CD8-positive, alpha-beta memory T cell (primary cell): Measurements from ENCODE around the gene GUCA1A. TPM values are rescaled to one million over a fixed set of nuclear protein-coding genes. Genes with fewer than 3 reads are reported as not detected.
A peak's percentile ranks its signal among the peaks of the same experiment; 100 is the strongest.

Experiments used
- CTCF ChIA-PET: fragments of 350-600 bp; sonication (Branson Sonifier 250); formaldehyde crosslinking; loops from one replicate; lab custom pipeline; 2021; ENCODE audit warnings: antibody characterized with exemption; lab: Charles Lee
- POLR2A ChIA-PET: fragments of 350-600 bp; sonication (Branson Sonifier 250); formaldehyde crosslinking; loops from one replicate; lab custom pipeline; 2021; ENCODE audit warnings: antibody characterized with exemption; lab: Charles Lee
- DNase-seq, 5 donors: peaks; one replicate each; pipeline versions ENCODE4 v3.0.0 to v3.0.0-alpha.2; 2020 to 2022; ENCODE audit warnings: mixed read lengths in 1 of 5
- H3K27ac ChIP-seq: one replicate; pipeline ENCODE4 v1.7.0; 2013; ENCODE audit warnings: low read depth, mild to moderate bottlenecking, low read length, moderate library complexity
- H3K27me3 ChIP-seq: 2 replicates; pipeline ENCODE4 v1.7.0; 2013; ENCODE audit warnings: low read length, mild to moderate bottlenecking; ENCODE audit not compliant: insufficient read depth, poor library complexity, severe bottlenecking
- H3K36me3 ChIP-seq: 2 replicates; pipeline ENCODE4 v1.7.0; 2013; ENCODE audit warnings: mild to moderate bottlenecking, low read length, moderate library complexity; ENCODE audit not compliant: insufficient read depth
- H3K4me1 ChIP-seq: 2 replicates; pipeline ENCODE4 v1.7.0; 2013; ENCODE audit warnings: mild to moderate bottlenecking, low read length, moderate library complexity; ENCODE audit not compliant: insufficient read depth
- H3K4me3 ChIP-seq: 2 replicates; pipeline ENCODE4 v1.7.0; 2013; ENCODE audit warnings: mild to moderate bottlenecking, low read length
- H3K9me3 ChIP-seq: 2 replicates; pipeline ENCODE4 v1.7.0; 2013; ENCODE audit warnings: mild to moderate bottlenecking, low read length
- H3K27ac Mint-ChIP-seq, 8 donors: one replicate each; pipeline ENCODE4 v1.8.0; 2020 to 2021; ENCODE audit warnings: mixed read lengths in 8 of 8, mild to moderate bottlenecking in 6 of 8, inconsistent platforms in 3 of 8, moderate library complexity in 3 of 8
- H3K27me3 Mint-ChIP-seq, 2 donors: one replicate each; pipeline ENCODE4 v1.8.0; 2020 to 2021; ENCODE audit warnings: mixed read lengths in 2 of 2, mild to moderate bottlenecking in 1 of 2, moderate library complexity in 1 of 2
- H3K36me3 Mint-ChIP-seq, 3 donors: one replicate each; pipeline ENCODE4 v1.8.0; 2020 to 2021; ENCODE audit warnings: mixed read lengths in 3 of 3, inconsistent platforms in 1 of 3, mild to moderate bottlenecking in 1 of 3
- H3K4me1 Mint-ChIP-seq, 3 donors: one replicate each; pipeline ENCODE4 v1.8.0; 2020 to 2021; ENCODE audit warnings: mixed read lengths in 3 of 3, inconsistent platforms in 1 of 3, mild to moderate bottlenecking in 1 of 3
- H3K4me3 Mint-ChIP-seq, 7 donors: one replicate each; pipeline ENCODE4 v1.8.0; 2020 to 2021; ENCODE audit warnings: mixed read lengths in 7 of 7, mild to moderate bottlenecking in 6 of 7, moderate library complexity in 4 of 7, inconsistent platforms in 2 of 7
- H3K9me3 Mint-ChIP-seq, 5 donors: one replicate each; pipeline ENCODE4 v1.8.0; 2020 to 2022; ENCODE audit warnings: mixed read lengths in 5 of 5, mild to moderate bottlenecking in 3 of 5, moderate library complexity in 2 of 5, inconsistent platforms in 1 of 5
- polyA plus RNA-seq: library from polyadenylated mRNA; unstranded; fragments of 300-500 nt; fragmentation: Illumina TruSeq; gene quantifications from one replicate; pipeline ENCODE4 v1.2.3, GENCODE V29; 2021
- total RNA-seq, 2 experiments: library from RNA; stranded (reverse); gene quantifications; one replicate each; pipeline ENCODE4 v1.2.3, GENCODE V29; 2021

The GUCA1A gene
- total and polyA plus RNA-seq, 3 experiments from 2014 or later: not detected

DNA sequence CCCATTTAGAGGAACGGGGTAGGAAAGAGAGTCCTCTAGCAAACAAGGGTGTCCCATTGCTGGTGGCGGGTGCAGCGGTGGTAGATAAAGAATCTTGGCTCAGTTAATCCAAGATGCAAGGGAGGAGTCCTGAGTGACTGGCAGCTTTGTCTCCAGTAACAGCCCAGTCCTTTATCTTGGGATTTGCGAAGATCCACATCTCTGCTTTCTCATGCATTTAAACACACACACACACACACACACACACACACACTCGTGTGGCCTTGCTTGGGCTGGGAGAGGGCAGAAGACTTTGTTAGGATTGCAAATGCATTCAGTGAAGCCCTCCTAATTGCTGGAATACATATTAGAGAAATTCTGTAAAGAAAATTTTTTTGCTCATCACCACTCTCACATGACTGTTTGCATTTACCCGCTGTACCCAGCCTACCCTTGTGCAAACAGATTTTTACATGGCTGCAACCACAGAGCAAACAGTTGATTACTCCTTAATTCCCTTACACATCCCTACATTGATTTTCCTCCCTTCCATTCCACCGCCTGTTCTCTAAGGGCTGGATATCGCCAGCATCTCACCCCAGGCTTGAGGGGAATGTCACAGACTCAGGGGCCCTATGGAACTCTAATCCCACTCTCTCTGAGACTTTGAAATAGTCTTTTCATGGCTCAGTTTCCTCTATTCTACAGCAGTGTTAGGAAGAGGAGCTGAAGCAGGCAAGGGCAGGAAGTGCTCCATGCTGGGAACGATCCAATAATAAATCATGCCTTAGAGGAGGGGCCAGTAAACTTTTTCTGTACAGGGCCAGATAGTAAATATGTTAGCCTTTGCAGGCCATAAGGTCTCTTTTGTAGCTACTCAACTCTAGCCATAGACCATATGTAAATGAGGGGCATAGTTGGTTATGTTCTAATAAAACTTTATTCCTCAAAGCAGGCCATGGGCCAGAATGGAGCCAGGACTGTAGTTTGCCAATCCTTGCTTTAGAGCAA lies 34.2 kb upstream of the GUCA1A start:
- ChIA-PET POLR2A (no interaction called here), CTCF (no interaction called here)
- Histone ChIP-seq H3K4me1 (no peaks in the 10 kb centered on the region), H3K27ac (no peak overlapping the region), H3K9me3 (no peaks in the 10 kb centered on the region), H3K36me3 (no peaks in the 10 kb centered on the region), H3K27me3 (no peaks in the 10 kb centered on the region), H3K4me3 (no peak overlapping the region)
- no peak overlapping the region for H3K4me3 Mint-ChIP-seq
- no peak for DNase-seq
- no peaks in the 10 kb centered on the region for H3K9me3 Mint-ChIP-seq
- peaks cover 6 to 13% (median 9%) of the 10 kb centered on the region in 3 donors for H3K4me1 Mint-ChIP-seq
- H3K27me3 Mint-ChIP-seq: peaks cover 20 to 29% of the 10 kb centered on the region in 2 donors
- no peak overlapping the region for H3K27ac Mint-ChIP-seq
- H3K36me3 Mint-ChIP-seq: no peaks in the 10 kb centered on the region

DNA sequence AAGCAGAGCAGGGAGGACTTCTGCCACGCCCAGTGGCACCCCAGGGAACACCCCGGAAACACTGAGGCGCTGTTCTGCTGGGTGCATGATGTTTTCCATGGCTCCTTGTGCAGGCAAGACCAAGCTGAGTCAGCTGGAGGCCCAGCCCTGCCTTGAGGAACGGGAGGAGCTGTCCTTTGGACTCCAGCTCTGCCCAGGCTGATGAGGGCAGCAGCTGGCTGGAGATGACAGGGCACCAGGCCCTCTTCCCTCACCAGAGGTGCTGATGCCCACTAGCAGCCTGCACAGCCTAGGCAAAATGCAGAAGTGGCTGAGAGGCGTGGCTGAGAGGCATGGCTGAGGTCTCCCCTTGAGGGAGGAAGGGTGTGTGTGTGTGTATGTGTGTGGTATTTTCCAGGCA lies 33.1 kb upstream of the GUCA1A start:
- H3K4me1 Mint-ChIP-seq: peaks cover 6 to 13% (median 9%) of the 10 kb centered on the region in 3 donors
- no peaks in the 10 kb centered on the region for H3K9me3 Mint-ChIP-seq
- ChIA-PET CTCF (no interaction called here), POLR2A (no interaction called here)
- H3K4me3 Mint-ChIP-seq: peak overlapping the region in 1 of 7 donors; percentile 27
- no peak overlapping the region for H3K27ac ChIP-seq
- peaks cover 20 to 31% of the 10 kb centered on the region in 2 donors for H3K27me3 Mint-ChIP-seq
- no peaks in the 10 kb centered on the region for H3K36me3 Mint-ChIP-seq
- no peak for DNase-seq
- no peak overlapping the region for H3K4me3 ChIP-seq
- no peaks in the 10 kb centered on the region for H3K36me3 ChIP-seq
- no peaks in the 10 kb centered on the region for H3K4me1 ChIP-seq
- no peaks in the 10 kb centered on the region for H3K27me3 ChIP-seq
- H3K27ac Mint-ChIP-seq: no peak overlapping the region
- no peaks in the 10 kb centered on the region for H3K9me3 ChIP-seq

- CTCF ChIA-PET: no interaction called here
- Mint-ChIP-seq H3K4me1 (peaks cover 6 to 13% (median 9%) of the 10 kb centered on the region in 3 donors), H3K9me3 (no peaks in the 10 kb centered on the region), H3K36me3 (no peaks in the 10 kb centered on the region), H3K4me3 (peak overlapping the region in 3 of 7 donors; percentile 4 to 7 (median 5)), H3K27ac (no peak overlapping the region), H3K27me3 (peaks cover 20 to 35% of the 10 kb centered on the region in 2 donors)
- H3K27ac ChIP-seq: no peak overlapping the region
- no peak overlapping the region for H3K4me3 ChIP-seq
- H3K4me1 ChIP-seq: no peaks in the 10 kb centered on the region
- no peaks in the 10 kb centered on the region for H3K36me3 ChIP-seq
- DNase-seq: no peak
- POLR2A ChIA-PET: no interaction called here
- no peaks in the 10 kb centered on the region for H3K9me3 ChIP-seq
- no peaks in the 10 kb centered on the region for H3K27me3 ChIP-seq
These were observed 32.2 kb upstream of the GUCA1A start for GRCh38 chr6:42140756-42141602.

DNA sequence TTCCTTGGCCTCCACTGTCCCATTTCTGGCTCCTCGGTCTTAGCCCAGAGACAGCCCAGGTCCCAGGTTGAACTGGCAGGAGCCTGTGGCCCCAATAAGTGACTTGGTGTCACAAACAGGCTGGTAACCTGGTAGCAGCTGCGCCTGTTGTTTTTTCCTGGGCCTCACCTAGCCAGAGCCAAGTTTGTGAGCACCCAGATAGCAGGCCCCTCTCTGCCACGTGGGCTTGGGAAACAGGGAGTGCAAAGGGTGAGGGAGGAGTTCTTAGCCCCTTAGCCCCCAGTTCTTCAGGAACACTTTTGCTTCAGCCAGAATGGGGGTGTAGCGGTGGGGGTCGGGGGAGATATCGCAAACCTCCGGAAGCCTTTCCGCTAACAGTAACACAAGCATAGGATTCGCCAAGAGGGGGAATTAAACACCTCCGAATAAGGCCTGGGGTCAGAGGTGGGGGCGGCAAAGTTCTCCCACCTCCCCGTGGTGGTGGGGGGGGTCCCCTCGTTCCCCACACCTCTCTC lies 31.5 kb upstream of the GUCA1A start:
- Mint-ChIP-seq H3K9me3 (no peaks in the 10 kb centered on the region), H3K27me3 (peaks cover 20 to 32% of the 10 kb centered on the region in 2 donors), H3K36me3 (no peaks in the 10 kb centered on the region), H3K27ac (no peak overlapping the region), H3K4me1 (peaks cover 4 to 10% (median 6%) of the 10 kb centered on the region in 3 donors), H3K4me3 (no peak overlapping the region)
- no peaks in the 10 kb centered on the region for H3K27me3 ChIP-seq
- ChIA-PET POLR2A (no interaction called here), CTCF (interaction anchor here (1.0 kb wide), 1 partner anchor 73 kb away, joined by 3 read pairs; no protein-coding TSS in a partner anchor)
- H3K4me3 ChIP-seq: no peak overlapping the region
- DNase-seq: no peak
- H3K4me1 ChIP-seq: no peaks in the 10 kb centered on the region
- H3K36me3 ChIP-seq: no peaks in the 10 kb centered on the region
- no peak overlapping the region for H3K27ac ChIP-seq
- H3K9me3 ChIP-seq: no peaks in the 10 kb centered on the region

DNA sequence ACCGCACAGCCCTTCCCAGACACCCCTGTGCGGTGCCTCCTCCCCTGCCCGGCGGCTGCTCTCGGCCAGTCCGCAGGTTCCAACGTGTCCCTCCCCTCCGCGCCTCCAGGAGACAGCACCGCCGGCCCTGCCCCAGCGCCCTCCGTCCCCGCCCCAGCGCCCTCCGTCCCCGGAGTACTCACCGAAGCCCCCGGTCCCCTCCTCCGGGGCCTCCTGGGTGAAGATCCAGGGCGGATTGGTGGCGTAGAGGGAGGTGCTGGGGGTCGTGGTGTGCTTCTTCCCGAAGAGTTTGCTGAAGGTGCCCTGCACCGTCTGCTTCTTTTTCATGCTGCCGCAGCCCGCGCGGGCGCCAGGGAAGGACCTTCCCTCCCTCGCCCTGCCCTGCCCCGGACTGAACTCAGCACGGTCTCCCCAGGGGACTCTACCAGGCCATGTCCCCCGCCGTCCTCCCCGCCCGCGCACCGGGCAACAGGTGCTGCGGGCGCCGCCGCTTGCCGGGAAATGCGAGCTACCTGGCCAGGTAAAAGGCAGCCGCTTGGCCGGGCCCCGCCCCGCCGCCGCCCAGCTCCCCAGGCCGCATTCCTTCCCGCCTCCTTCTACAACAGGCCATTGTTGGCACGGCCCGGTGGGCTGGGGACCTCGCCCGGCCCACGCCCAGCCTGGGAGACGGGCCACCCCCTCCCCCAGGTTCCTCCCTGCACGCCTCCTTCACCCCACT lies 30.9 kb upstream of the GUCA1A start, which contains the start of gene C6orf132:
Gene C6orf132, minus strand, starts transcription at position 503 of the 718 bp plus-strand sequence. Its CDS starts 176 bp downstream, at position 327.
- CTCF ChIA-PET: interaction anchor here (1.0 kb wide), 1 partner anchor 72 kb away, joined by 3 read pairs; no protein-coding TSS in a partner anchor
- peaks cover 3 to 5% (median 5%) of the 10 kb centered on the region in 3 donors for H3K4me1 Mint-ChIP-seq
- H3K27ac Mint-ChIP-seq: peak within 1 kb of the TSS in 1 of 8 donors; percentile 24
- H3K27me3 Mint-ChIP-seq: peaks cover 22 to 32% of the 10 kb centered on the region in 2 donors
- peak within 1 kb of the TSS in 5 of 7 donors; percentile 45 to 72 (median 59) for H3K4me3 Mint-ChIP-seq
- no peaks in the 10 kb centered on the region for H3K9me3 Mint-ChIP-seq
- no peaks in the 10 kb centered on the region for H3K36me3 ChIP-seq
- no peak for DNase-seq
- H3K9me3 ChIP-seq: no peaks in the 10 kb centered on the region
- H3K4me1 ChIP-seq: no peaks in the 10 kb centered on the region
- POLR2A ChIA-PET: no interaction called here
- H3K27me3 ChIP-seq: no peaks in the 10 kb centered on the region
- H3K36me3 Mint-ChIP-seq: no peaks in the 10 kb centered on the region
- H3K4me3 ChIP-seq: no peak within 1 kb of the TSS
- no peak within 1 kb of the TSS for H3K27ac ChIP-seq

- POLR2A ChIA-PET: no interaction called here
- H3K9me3 Mint-ChIP-seq: no peaks in the 10 kb centered on the region
- no peak overlapping the region for H3K4me3 Mint-ChIP-seq
- Histone ChIP-seq H3K27ac (no peak overlapping the region), H3K9me3 (no peaks in the 10 kb centered on the region), H3K27me3 (no peaks in the 10 kb centered on the region), H3K36me3 (no peaks in the 10 kb centered on the region), H3K4me3 (no peak overlapping the region), H3K4me1 (no peaks in the 10 kb centered on the region)
- H3K4me1 Mint-ChIP-seq: peaks cover 3 to 5% (median 5%) of the 10 kb centered on the region in 3 donors
- H3K36me3 Mint-ChIP-seq: no peaks in the 10 kb centered on the region
- H3K27me3 Mint-ChIP-seq: peaks cover 14 to 27% of the 10 kb centered on the region in 2 donors
- no peak overlapping the region for H3K27ac Mint-ChIP-seq
- DNase-seq: no peak
- CTCF ChIA-PET: interaction anchor here (1.2 kb wide), 1 partner anchor 13 kb away, joined by 3 read pairs; no protein-coding TSS in a partner anchor
These were observed 26.0 kb upstream of the GUCA1A start for GRCh38 chr6:42147138-42147562.

DNA sequence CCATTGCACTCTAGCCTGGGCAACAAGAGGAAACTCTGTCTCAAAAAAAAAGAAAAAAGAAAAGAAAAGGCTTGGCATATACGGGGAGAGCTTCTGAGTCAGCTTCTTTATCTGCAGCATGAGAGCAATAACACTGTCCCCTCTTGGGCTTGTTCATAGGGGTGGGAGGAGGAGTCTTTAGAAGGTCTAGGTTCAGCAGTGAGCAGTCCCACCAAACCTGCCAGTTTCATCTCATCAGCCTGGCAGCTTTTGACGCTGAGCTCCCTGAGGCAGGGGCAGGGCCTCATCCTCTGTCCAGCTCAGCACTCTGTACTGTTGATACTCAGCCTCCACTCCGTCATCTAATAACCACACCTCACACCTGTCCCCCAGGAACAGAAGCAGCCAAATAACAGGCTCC lies 25.1 kb upstream of the GUCA1A start:
- ChIA-PET CTCF (interaction anchor here (1.0 to 1.2 kb wide), 2 partner anchors 14 to 19 kb away, joined by 3 read pairs; no protein-coding TSS in a partner anchor), POLR2A (no interaction called here)
- no peaks in the 10 kb centered on the region for H3K4me1 ChIP-seq
- H3K9me3 ChIP-seq: no peaks in the 10 kb centered on the region
- H3K27me3 Mint-ChIP-seq: peaks cover 13 to 21% of the 10 kb centered on the region in 2 donors
- H3K4me3 ChIP-seq: no peak overlapping the region
- H3K9me3 Mint-ChIP-seq: no peaks in the 10 kb centered on the region
- no peaks in the 10 kb centered on the region for H3K36me3 ChIP-seq
- H3K27ac Mint-ChIP-seq: no peak overlapping the region
- no peak overlapping the region for H3K4me3 Mint-ChIP-seq
- H3K27ac ChIP-seq: no peak overlapping the region
- H3K4me1 Mint-ChIP-seq: peaks cover 0 to under 1% (median 0%) of the 10 kb centered on the region in 3 donors
- no peaks in the 10 kb centered on the region for H3K27me3 ChIP-seq
- no peak for DNase-seq
- H3K36me3 Mint-ChIP-seq: no peaks in the 10 kb centered on the region
